ENCODE measurements around the gene KRT35. TPM values are rescaled to one million over a fixed set of nuclear protein-coding genes. Genes with fewer than 3 reads are reported as not detected.

The KRT35 gene
- total RNA-seq, 2 experiments from 2014 or later, result not detected

DNA sequence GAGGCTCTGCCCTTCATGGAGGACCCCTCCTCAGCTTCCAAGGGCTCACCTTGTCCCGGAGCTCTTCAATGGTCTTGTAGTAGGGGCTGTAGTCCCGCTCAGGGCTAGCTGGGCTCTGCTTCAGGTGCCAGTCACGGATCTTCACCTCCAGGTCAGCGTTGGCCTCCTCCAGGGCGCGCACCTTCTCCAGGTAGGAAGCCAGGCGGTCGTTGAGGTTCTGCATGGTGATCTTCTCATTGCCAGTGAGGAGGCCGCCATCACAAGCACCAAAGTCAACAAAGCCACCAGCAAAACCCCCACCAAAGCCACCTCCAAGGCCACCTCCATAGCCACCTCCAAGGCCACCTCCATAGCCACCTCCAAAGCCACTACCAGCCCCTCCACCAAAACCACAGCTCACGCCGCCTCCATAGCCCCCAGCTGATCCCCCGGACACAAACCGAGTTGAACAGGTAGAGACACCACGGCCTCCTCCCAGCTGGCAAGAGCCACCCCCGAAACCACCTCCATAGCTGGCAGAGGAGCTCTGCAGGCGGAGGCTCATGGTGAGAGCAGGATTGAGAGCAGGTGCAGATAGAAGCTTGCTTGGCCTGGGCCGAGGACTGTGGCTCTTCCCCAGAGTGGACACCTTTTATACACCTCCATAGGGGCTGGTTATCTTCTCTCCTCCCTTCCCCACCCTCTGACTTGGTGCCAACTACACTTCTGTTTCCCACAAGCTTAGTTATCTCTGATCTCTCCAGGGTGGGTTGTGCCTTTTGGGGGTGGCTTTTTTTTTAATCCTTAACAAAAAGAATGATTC, 24.3 kb upstream of the KRT35 start, which contains the start of gene KRT13:
TSS of gene KRT13 (minus strand) at position 606 of the 802 bp plus-strand sequence. CDS start at position 544, 62 bp downstream.
- no peak within 1 kb of the TSS for H3K4me3 Mint-ChIP-seq
- ATAC-seq (ENCODE audit: low read depth), result no peak
- no peaks in the 10 kb centered on the region for H3K36me3 Mint-ChIP-seq
- no peaks in the 10 kb centered on the region for H3K4me1 Mint-ChIP-seq
- no peaks in the 10 kb centered on the region for H3K27me3 Mint-ChIP-seq
- no peak within 1 kb of the TSS for H3K27ac Mint-ChIP-seq
- POLR2A ChIA-PET, result no interaction called here
- H3K9me3 Mint-ChIP-seq, result no peaks in the 10 kb centered on the region
- no peak for DNase-seq

DNA sequence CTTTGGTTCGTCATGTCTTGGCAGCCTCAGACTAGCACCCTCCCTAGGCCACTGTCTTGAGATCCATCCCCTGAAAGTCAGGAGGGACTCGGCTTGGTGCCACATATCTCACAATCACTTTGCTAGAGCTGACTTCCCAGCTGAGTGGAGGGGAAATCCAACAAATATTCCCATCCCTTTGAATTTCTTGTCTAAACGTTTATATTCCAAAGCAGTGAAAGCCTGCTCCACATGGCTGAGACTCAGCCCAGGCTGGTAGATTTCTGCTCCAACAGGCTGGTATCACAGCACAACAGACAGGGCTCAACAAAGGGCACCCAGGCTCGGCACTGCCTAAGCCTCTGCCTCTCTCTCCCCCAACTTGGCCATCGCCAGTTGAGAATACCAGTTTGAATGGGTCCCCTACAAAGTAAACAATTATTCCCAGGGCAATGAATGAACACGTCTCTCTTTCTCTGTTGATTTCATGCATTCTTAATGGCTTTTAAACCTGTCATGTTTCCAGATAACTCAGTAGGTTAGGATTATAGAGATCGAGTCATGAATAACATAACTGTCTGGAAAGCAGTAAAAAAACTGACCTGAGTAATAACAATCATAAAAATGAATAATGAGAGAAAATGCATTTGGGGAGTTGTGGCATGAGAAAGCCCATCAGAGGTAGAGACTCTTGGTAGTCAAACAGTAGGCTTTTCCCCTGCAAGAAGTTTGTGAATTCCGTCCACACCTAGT, 23.5 kb upstream of the KRT35 start:
- H3K4me1 Mint-ChIP-seq, result peaks cover 4% of the 10 kb centered on the region
- H3K9me3 Mint-ChIP-seq, result no peaks in the 10 kb centered on the region
- H3K27ac Mint-ChIP-seq, result no peak overlapping the region
- ATAC-seq (ENCODE audit: low read depth), result no peak
- DNase-seq, result no peak
- POLR2A ChIA-PET, result no interaction called here
- H3K4me3 Mint-ChIP-seq, result no peak overlapping the region
- no peaks in the 10 kb centered on the region for H3K36me3 Mint-ChIP-seq
- H3K27me3 Mint-ChIP-seq, result no peaks in the 10 kb centered on the region

DNA sequence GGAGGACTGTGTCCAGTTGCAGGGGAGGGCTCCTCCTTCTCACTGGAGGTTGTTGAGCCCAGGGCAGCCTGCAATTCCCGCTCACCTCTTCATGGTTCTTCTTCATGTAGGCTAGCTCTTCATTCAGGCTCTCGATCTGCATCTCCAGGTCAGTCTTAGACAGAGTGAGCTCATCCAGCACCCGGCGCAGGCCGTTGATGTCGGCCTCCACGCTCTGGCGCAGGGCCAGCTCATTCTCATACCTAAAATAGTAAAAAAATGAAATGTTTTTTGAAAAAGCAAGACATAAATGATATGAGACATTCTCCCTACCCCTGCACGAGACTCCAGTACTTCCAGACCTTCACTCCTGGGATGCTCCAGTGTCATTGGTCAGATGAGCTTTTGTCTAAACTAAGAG, 22.3 kb upstream of the KRT35 start:
- H3K4me1 Mint-ChIP-seq, result peaks cover 6% of the 10 kb centered on the region
- ATAC-seq (ENCODE audit: low read depth), result no peak
- no peaks in the 10 kb centered on the region for H3K9me3 Mint-ChIP-seq
- no peak overlapping the region for H3K4me3 Mint-ChIP-seq
- no peaks in the 10 kb centered on the region for H3K36me3 Mint-ChIP-seq
- POLR2A ChIA-PET, result no interaction called here
- DNase-seq, result no peak
- H3K27ac Mint-ChIP-seq, result no peak overlapping the region
- H3K27me3 Mint-ChIP-seq, result no peaks in the 10 kb centered on the region

DNA sequence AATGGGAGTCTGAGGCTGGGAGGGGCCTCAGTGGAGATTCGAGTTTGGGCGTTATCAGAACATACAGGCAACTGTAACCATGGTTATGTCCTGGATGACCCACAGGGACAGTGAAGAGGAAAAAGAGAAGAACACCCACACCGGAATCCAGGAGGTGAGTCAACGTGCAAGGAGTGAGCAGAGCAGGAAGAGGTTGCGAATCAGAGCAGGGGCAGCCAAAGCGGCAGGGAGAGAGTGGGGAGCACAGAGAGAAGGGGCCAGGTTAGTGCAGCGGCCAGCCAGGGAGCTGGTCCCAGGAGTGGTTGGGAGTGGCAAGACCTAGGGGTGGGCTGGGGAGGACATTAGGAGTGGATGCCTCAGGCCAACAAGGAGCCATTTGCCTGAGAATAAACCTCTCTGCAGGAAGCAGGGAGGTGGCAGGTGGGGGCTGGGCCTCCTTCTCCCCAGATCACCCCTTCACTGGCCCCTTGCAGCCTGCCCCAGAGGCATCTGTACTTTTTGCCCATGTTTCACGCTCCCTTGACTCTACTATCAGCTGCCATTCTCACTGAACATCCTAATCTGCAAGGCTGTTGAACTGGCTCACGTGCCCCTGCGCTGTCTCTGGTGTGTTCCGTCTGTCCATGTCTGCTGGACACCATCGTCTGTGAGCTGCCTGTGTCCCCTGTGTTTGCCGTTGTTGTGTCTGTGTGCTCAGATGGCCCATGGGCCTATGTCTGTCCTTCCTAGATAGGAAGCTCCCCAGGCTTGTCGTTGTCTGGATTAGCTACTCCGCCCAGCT, 19.4 kb upstream of the KRT35 start:
- ATAC-seq (ENCODE audit: low read depth) (no peak), DNase-seq (no peak)
- Mint-ChIP-seq H3K9me3 (no peaks in the 10 kb centered on the region), H3K36me3 (no peaks in the 10 kb centered on the region), H3K4me3 (no peak overlapping the region), H3K27ac (peak overlapping the region; percentile 32), H3K27me3 (no peaks in the 10 kb centered on the region), H3K4me1 (peaks cover 14% of the 10 kb centered on the region)
- POLR2A ChIA-PET, result no interaction called here

DNA sequence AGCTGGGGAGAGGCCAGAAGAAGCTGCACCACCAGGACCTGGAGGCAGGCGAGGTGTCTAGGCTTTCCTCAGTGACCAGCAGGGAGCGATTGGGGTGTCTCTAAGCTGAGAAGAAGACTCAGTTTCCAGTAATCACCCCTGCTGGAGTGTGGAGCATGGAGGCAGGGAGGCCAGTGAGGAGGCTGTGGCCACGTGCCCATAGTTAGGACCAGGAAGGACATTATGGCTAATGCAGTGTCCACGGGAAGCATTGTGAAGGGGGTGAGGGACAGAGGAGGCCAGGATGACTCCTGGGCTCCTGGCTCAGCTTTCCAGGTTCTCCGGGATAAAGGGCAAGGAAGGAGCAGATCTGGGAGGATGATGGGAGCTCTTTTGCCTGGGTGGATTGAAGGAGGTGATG, 18.8 kb upstream of the KRT35 start:
- DNase-seq, result no peak
- no peak overlapping the region for H3K4me3 Mint-ChIP-seq

DNA sequence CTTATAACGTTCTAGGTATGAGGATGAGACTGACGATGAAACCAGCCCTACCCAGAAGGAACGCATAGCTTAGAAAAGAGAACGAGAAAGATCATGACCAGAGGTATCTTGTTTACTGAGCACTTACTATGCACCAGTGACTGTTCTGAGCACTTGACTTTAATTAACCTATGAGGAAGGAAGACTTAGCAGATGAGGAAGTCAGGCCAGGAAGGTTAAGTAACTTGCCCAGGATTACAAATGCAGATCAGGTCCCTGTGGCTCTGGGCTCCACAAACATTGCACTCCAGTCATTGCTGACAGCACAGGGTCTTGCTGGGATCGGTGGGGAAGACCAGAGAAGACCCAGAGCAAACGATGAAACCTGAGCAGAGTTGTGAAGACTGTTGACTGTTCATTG, 17.3 kb upstream of the KRT35 start:
- POLR2A ChIA-PET, result interaction anchor here (0.8 kb wide), 1 partner anchor 167 kb away, joined by 3 read pairs; no protein-coding TSS in a partner anchor
- no peaks in the 10 kb centered on the region for H3K36me3 Mint-ChIP-seq
- no peaks in the 10 kb centered on the region for H3K27me3 Mint-ChIP-seq
- H3K9me3 Mint-ChIP-seq, result no peaks in the 10 kb centered on the region
- DNase-seq (no peak), ATAC-seq (ENCODE audit: low read depth) (no peak)
- no peak overlapping the region for H3K4me3 Mint-ChIP-seq
- no peak overlapping the region for H3K27ac Mint-ChIP-seq
- peaks cover 14% of the 10 kb centered on the region for H3K4me1 Mint-ChIP-seq

More for the DNA sequence above, 18.8 kb upstream of the KRT35 start:
- Mint-ChIP-seq H3K27me3 (no peaks in the 10 kb centered on the region), H3K36me3 (no peaks in the 10 kb centered on the region), H3K9me3 (no peaks in the 10 kb centered on the region), H3K27ac (peak overlapping the region; percentile 32), H3K4me1 (peaks cover 14% of the 10 kb centered on the region)
- POLR2A ChIA-PET, result no interaction called here
- ATAC-seq (ENCODE audit: low read depth), result no peak

DNA sequence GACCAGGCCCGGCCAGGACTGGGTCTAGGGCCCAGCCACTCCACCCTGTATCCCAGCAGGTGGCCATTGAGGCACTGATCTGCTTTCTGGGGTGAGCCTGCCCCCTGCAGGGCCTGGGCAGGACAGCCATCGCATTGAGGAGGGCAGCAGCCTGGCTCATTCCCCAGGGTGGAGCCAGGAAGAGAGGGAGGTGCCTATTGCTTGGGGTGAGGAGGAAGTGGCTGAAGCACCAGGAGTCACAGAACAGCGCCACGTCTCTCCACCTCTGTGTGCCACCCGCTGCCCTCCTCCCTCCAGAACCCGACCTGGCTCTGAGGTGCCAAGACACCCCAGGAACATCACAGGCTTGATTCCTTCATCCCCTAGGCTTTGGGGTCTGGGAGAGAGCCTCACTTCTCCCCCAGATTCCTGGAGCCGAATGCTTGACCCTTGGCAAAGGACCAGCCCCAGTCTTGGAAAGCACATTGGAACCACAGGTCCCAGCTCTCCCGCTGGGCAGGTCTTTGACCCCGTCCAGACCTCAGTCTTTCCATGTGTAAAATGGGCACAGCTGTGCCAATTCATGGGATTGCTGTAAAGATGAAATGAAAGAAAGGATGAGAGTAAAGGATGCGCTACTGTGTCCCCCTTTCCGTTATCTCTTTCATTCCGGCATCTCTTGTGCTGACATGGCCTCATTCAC, 16.0 kb upstream of the KRT35 start:
- Mint-ChIP-seq H3K27me3 (no peaks in the 10 kb centered on the region), H3K4me1 (peaks cover 14% of the 10 kb centered on the region), H3K27ac (peak overlapping the region; percentile 68), H3K9me3 (no peaks in the 10 kb centered on the region), H3K36me3 (no peaks in the 10 kb centered on the region), H3K4me3 (peak overlapping the region; percentile 33)
- POLR2A ChIA-PET, result no interaction called here
- DNase-seq, result peak; percentile 76
- peak; percentile 97 for ATAC-seq (ENCODE audit: low read depth)

DNA sequence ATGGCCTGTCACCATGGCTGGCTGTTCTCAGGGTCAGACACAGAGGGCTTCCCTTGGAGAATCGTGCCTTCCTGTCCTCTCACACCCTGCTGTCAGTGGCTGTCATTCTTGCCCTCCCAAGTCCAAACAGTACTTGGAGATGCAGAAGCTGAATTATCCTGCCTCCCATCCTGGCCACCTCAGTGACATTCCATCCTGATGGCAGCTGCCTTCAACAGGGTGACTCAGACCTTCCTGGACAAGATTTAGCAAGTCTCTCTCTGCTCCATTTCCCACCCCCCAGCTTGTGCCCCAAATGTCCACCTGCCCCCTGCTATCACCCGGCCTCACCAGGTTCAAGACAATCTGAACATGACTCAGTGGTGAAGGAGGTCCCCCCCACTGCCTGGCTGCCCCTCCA, 13.6 kb upstream of the KRT35 start:
- H3K4me3 Mint-ChIP-seq, result no peak overlapping the region
- H3K27me3 Mint-ChIP-seq, result peaks cover 3% of the 10 kb centered on the region
- H3K36me3 Mint-ChIP-seq, result no peaks in the 10 kb centered on the region
- POLR2A ChIA-PET, result no interaction called here
- H3K4me1 Mint-ChIP-seq, result peaks cover 15% of the 10 kb centered on the region
- DNase-seq (no peak), ATAC-seq (ENCODE audit: low read depth) (no peak)
- no peaks in the 10 kb centered on the region for H3K9me3 Mint-ChIP-seq
- H3K27ac Mint-ChIP-seq, result no peak overlapping the region

DNA sequence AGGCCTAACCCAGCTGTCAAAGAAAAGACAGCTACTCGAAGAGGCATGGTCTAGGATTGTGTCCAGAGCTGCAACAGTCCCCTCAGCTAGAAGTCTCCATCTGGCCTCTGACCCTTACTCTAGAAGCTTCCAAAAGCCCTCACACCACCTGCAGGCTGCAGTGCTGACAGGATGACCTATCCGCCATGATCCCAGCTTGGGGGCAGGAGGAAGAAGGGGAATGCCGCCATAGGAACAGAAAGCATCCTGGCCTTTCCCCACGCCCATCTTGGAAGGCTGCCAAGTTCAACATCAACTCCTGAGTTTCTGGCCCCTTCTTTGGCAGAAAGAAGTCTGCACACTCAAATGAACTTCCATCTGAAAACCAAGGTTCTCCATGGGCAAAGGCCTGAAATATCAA, 11.8 kb upstream of the KRT35 start:
- Mint-ChIP-seq H3K4me3 (no peak overlapping the region), H3K27ac (no peak overlapping the region)
- POLR2A ChIA-PET, result no interaction called here

DNA sequence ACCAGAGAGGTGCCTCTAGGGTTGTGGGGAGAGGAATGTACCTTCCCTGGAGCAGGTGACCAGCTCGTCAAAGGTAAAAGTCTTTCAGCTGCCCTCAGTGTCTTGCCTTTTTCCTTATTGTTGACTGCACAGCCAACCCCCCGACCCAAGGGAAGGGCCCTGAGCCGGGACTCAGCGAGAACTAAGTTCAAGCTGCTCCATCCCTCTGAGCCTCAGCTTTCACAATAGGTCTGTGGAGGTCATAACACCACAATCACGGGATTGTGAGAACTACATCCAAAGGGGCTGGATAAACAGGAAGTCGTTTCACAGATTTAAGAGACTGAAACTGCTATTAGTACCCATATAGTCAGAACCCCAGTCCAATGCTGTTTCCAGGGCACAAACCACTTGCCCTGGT, 11.4 kb upstream of the KRT35 start:
- Mint-ChIP-seq H3K27ac (no peak overlapping the region), H3K4me3 (no peak overlapping the region), H3K36me3 (no peaks in the 10 kb centered on the region), H3K9me3 (no peaks in the 10 kb centered on the region), H3K27me3 (peaks cover 4% of the 10 kb centered on the region), H3K4me1 (peaks cover 11% of the 10 kb centered on the region)
- POLR2A ChIA-PET, result no interaction called here
- no peak for DNase-seq
- ATAC-seq (ENCODE audit: low read depth), result no peak

More for the DNA sequence above, 11.8 kb upstream of the KRT35 start:
- DNase-seq (no peak), ATAC-seq (ENCODE audit: low read depth) (no peak)
- Mint-ChIP-seq H3K27me3 (peaks cover 4% of the 10 kb centered on the region), H3K9me3 (no peaks in the 10 kb centered on the region), H3K36me3 (no peaks in the 10 kb centered on the region), H3K4me1 (peaks cover 11% of the 10 kb centered on the region)

DNA sequence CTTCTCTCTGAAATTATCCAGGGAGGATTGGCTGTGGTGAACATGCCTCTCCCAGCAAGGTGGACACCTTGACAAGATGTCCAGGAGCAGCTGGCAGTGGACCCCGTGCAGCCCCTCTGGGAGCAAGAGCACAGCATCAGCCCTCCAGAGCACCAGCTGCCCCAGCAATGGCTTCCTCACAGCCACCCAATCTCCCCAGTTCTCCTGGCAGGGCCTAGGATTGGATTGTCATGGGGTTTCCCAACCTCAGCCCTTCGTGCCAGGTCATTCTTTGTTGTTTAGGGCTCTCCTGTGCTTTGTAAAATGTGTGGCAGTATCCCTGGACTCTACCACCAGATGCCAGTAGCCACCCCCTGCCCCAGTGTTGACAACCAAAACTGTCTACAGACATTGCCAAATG, 10.5 kb upstream of the KRT35 start:
- H3K27me3 Mint-ChIP-seq, result peaks cover 4% of the 10 kb centered on the region
- H3K27ac Mint-ChIP-seq, result no peak overlapping the region
- POLR2A ChIA-PET, result interaction anchor here (0.6 kb wide), 1 partner anchor 171 kb away, joined by 3 read pairs; no protein-coding TSS in a partner anchor

DNA sequence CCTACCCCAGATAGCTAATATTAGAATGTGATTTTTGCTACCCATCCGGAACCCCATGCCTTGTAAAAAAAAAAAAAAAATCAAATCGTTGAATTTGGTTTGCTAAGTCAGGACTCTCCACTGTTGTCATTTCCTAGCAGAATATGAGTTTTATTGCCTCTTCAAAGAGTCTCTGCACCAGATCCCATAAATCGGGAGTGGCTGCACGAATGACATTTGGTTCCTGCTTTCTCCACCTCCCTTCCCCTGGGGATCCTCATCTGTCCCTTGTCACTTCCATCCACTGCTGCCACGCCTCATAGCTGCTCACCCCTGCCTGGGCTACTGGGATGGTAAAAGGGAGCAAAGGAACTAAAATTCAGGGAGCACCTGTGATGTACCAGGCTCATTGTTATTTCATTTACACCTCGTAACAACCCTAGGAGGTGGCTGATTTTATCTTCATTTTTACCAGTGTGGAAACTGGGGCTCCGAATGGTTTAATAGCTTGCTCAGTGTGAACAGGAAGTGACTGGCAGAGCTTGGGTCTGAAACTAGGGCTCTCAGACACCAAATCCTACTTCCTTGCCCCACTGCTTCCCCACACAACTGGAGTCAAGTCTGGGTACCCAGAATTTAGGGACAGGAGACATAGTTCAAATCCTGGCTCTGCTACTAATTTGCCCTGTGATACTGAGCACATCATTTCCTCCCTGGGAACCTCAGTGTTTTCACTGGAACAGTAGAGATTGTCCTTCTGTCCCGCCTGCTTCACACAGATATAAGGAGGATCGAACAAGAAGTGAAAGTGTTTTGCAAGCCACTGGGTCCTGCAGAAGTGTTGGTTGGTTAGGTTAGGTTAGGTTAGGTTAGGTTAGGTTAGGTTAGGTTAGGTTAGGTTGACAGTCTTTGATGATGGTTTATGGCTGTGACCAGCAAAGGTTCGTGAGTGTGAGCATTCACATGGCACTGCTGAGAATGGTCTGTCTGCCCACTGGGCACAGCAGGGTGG, 9.3 kb upstream of the KRT35 start:
- H3K27me3 Mint-ChIP-seq, result peaks cover 4% of the 10 kb centered on the region
- no peaks in the 10 kb centered on the region for H3K36me3 Mint-ChIP-seq
- H3K4me3 Mint-ChIP-seq, result no peak overlapping the region
- no peak for DNase-seq
- no peak overlapping the region for H3K27ac Mint-ChIP-seq
- peaks cover 5% of the 10 kb centered on the region for H3K4me1 Mint-ChIP-seq
- no peak for ATAC-seq (ENCODE audit: low read depth)
- POLR2A ChIA-PET, result no interaction called here
- H3K9me3 Mint-ChIP-seq, result no peaks in the 10 kb centered on the region

More for the DNA sequence above, 10.5 kb upstream of the KRT35 start:
- no peak overlapping the region for H3K4me3 Mint-ChIP-seq
- no peaks in the 10 kb centered on the region for H3K36me3 Mint-ChIP-seq
- DNase-seq (no peak), ATAC-seq (ENCODE audit: low read depth) (no peak)
- H3K4me1 Mint-ChIP-seq, result peaks cover 5% of the 10 kb centered on the region
- H3K9me3 Mint-ChIP-seq, result no peaks in the 10 kb centered on the region

Data from activated naive CD8-positive, alpha-beta T cell treated with anti-CD3 and anti-CD28 coated beads, Interleukin-2, amount 10 ng/mL, durations not matched to agents 7 days and 5 days (primary cell).